AG04450 (cell line): Measurements from ENCODE around the gene CLDND1. TPM values are rescaled to one million over a fixed set of nuclear protein-coding genes. Genes with fewer than 3 reads are reported as not detected.

Source experiments
- CTCF ChIA-PET: fragments of 300-600, 350-600 bp; formaldehyde crosslinking; extraction: SDS; loops from one replicate; lab custom pipeline; 2022; ENCODE audit warnings: antibody characterized with exemption, inconsistent platforms; lab: Charles Lee
- POLR2A ChIA-PET: fragments of 350-600 bp; formaldehyde crosslinking; extraction: SDS; loops from one replicate; lab custom pipeline; 2021; ENCODE audit warnings: antibody characterized with exemption, inconsistent platforms; lab: Yijun Ruan, JAX
- DNase-seq: peaks from one replicate; pipeline ENCODE4 v3.0.0-alpha.2; 2011; ENCODE audit warnings: low read depth, low spot score
- H3K27ac ChIP-seq: one replicate; pipeline ENCODE4 v1.5.1; 2012; ENCODE audit warnings: low read depth, low read length, control low read depth
- H3K27me3 ChIP-seq: one replicate; pipeline ENCODE4 v1.6.0; 2012; ENCODE audit warnings: low read length; ENCODE audit not compliant: control insufficient read depth, insufficient read depth
- H3K4me3 ChIP-seq: 2 replicates; pipeline ENCODE4 v1.5.1; 2011; ENCODE audit warnings: mild to moderate bottlenecking, low read depth, low read length, control low read depth
- H3K9me3 ChIP-seq: 2 replicates; pipeline ENCODE4 v1.5.1; 2012; ENCODE audit warnings: low read length; ENCODE audit not compliant: control insufficient read depth, insufficient read depth
- CTCF ChIP-seq: IDR thresholded peaks from 2 replicates; pipeline ENCODE4 v1.5.1; 2011; ENCODE audit warnings: low read depth, low read length, control low read depth, inconsistent platforms
- polyA plus RNA-seq: library from polyadenylated mRNA; depleted of rRNA; stranded (reverse); fragments of >200 nt; gene quantifications from 2 replicates; pipeline ENCODE4 v1.2.3, GENCODE V29; 2011

Gene CLDND1
- polyA plus RNA-seq, 1 experiment, result 129 TPM

DNA sequence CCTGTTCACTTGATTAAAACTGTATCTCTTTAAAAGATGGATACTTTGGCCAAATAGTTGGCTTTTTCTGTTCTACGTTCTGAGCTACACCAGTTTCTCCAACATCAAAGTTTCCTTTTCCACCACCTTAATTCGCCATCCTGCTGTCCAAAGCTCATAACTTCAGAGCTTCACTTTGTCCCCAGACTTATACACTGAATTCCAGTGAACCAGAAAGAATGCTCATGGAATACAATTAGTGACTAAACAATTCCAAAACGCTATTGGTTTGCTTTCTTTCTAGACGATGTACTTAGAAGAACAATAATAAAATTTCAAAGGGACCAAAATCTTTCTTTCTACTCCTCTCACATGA, 32.3 kb upstream of the CLDND1 start:
- no peaks in the 10 kb centered on the region for H3K9me3 ChIP-seq
- H3K4me3 ChIP-seq, result no peak overlapping the region
- ChIA-PET POLR2A (no interaction called here), CTCF (no interaction called here)
- TF ChIP-seq CTCF, result no peak
- no peak for DNase-seq
- no peaks in the 10 kb centered on the region for H3K27me3 ChIP-seq
- H3K27ac ChIP-seq, result no peak overlapping the region

GRCh38 chr3:98554580-98554979, 31.9 kb upstream of the CLDND1 start:
- no peak for DNase-seq
- Histone ChIP-seq H3K27ac (no peak overlapping the region), H3K4me3 (no peak overlapping the region), H3K27me3 (no peaks in the 10 kb centered on the region), H3K9me3 (no peaks in the 10 kb centered on the region)
- CTCF ChIA-PET, result no interaction called here
- no peak for TF ChIP-seq CTCF
- POLR2A ChIA-PET, result no interaction called here

DNA sequence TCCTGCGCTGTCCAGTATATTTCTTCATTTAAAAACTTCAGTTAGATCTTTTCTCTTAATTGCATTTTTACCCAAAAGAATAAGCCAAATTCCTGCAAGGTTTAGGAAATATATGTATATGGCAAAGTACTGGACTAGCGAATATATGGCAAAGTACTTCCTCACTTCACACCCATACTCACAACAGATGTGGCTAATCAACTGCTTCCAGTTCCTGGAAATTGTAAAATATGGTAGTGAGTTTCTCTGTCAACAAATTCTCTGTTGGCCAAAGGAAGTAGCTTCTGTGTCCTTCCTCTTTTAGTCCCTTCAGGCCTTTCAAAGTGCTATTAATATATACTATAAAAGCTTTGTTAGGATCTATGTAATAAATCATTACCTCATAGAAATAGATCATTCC, 31.1 kb upstream of the CLDND1 start:
- Histone ChIP-seq H3K27ac (no peak overlapping the region), H3K27me3 (no peaks in the 10 kb centered on the region), H3K4me3 (no peak overlapping the region), H3K9me3 (no peaks in the 10 kb centered on the region)
- TF ChIP-seq CTCF, result no peak
- DNase-seq, result no peak
- ChIA-PET CTCF (no interaction called here), POLR2A (no interaction called here)

GRCh38 chr3:98553021-98553563, 30.4 kb upstream of the CLDND1 start:
- TF ChIP-seq CTCF, result no peak
- Histone ChIP-seq H3K27me3 (peaks cover 2% of the 10 kb centered on the region), H3K4me3 (no peak overlapping the region), H3K27ac (no peak overlapping the region), H3K9me3 (no peaks in the 10 kb centered on the region)
- ChIA-PET CTCF (no interaction called here), POLR2A (no interaction called here)
- DNase-seq, result no peak

- H3K9me3 ChIP-seq, result no peaks in the 10 kb centered on the region
- CTCF ChIA-PET, result no interaction called here
- POLR2A ChIA-PET, result no interaction called here
- H3K27ac ChIP-seq, result no peak overlapping the region
- TF ChIP-seq CTCF, result no peak
- DNase-seq, result no peak
- no peak overlapping the region for H3K4me3 ChIP-seq
- H3K27me3 ChIP-seq, result peaks cover 3% of the 10 kb centered on the region
Measured at GRCh38 chr3:98552232-98553020, 29.7 kb upstream of the CLDND1 start.
